NOMO-1 (cell line): ENCODE measurements around the gene DNAI1.
"Not testable (repeated sequence)": the region's sequence is repeated elsewhere in the genome, so short reads cannot be mapped to it uniquely, and the experiment has no call there.

Experiments
- DNase-seq, 2 experiments: peaks; one replicate each; lab custom pipeline; 2025; ENCODE audit not compliant: unreplicated experiment in 2 of 2; lab: John Stamatoyannopoulos, UW

Gene DNAI1

GRCh38 chr9:34446951-34447350 lies 11.7 kb upstream of the DNAI1 start:
- DNase-seq = no peak

- no peak for DNase-seq
These were observed 8.0 kb upstream of the DNAI1 start for GRCh38 chr9:34450644-34451043.

DNA sequence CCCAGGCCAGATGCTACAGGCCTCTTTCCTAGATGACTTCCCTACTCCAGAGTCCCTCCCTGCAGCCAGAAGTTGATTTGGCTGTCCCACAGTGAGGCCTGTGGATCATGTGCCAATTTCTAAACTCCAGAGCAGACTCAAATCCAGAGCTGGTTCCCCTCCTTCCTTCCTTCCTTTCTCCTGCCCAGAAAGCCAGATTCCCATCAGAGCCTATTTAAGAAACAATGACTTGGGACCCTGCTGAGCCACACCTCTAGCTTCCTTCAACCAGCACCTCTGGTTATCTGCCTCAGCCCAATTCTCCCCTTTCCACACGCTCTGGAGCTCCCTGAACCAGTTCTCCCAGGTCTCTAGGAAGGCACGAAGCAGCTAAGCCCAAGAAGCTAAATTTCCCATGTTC lies 7.5 kb upstream of the DNAI1 start:
- no peak for DNase-seq

- no peak for DNase-seq
These were observed 7.1 kb upstream of the DNAI1 start for GRCh38 chr9:34451545-34451944.

DNA sequence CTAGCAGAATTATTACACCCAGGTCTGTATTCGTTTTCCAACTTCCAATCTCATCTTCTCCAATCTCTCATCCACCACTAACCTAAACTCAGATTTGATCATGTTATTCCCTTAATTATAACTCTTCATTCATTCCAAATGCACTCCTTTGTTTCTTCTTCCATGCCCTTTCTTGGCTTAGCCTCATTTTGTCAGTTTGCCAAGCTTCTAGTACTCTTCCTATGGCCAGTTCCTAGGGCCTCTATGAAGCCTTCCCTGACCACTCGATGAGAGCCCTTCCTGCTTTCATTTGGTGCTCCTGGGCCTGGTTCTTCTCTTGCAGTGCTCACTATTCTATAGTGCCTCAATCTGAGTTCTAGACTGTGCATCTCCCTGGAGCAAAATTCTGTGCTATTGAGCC lies 6.0 kb upstream of the DNAI1 start:
- no peak for DNase-seq

DNA sequence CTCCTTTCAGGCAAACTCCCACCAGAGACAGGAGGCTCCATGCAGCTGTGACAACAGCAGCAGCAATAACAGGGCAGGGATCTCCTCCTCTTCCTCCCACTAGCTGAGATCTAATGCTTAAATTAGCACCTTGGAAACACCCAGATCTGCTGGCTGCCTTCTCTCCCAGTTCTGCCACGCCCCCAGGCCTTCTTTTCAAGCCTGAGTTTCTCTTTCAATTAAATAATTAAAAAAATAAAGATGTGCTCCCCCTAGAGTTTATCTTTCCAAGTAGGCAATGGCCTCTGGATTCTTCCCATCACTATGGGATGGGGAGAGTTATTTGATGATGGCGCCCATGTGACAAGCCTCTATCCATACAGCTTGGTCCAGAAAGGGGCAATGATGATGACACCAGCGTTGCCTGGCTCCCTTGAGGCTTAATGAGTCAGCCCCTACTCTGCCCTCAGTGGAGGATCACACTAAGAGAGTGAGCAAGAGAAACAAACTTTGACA lies 4.0 kb upstream of the DNAI1 start:
- DNase-seq = no peak

- DNase-seq = no peak
These were observed 2.5 kb upstream of the DNAI1 start for GRCh38 chr9:34456151-34456550.

GRCh38 chr9:34456746-34457145 lies 1.9 kb upstream of the DNAI1 start:
- no peak for DNase-seq

GRCh38 chr9:34457266-34458012 lies 1.2 kb upstream of the DNAI1 start:
- no peak for DNase-seq

DNA sequence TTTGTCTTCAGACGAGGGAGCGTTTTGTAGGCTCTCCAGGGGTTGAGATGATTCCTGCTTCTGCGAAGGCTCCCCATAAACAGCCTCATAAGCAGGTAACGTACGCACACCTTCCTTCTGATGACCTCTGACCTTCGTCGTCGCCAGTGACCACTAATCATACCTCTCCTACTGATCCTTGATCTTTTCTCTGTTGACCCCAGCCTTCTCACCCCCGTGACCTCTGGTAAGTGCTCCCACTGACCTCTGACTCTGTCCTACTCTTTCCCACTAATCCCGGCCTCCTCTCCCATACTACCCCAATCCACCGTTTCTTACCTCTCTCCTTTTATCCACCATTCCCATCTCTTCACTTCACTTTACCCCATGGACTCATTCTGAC lies 345 bp downstream of the DNAI1 start:
- no peak for DNase-seq

DNA sequence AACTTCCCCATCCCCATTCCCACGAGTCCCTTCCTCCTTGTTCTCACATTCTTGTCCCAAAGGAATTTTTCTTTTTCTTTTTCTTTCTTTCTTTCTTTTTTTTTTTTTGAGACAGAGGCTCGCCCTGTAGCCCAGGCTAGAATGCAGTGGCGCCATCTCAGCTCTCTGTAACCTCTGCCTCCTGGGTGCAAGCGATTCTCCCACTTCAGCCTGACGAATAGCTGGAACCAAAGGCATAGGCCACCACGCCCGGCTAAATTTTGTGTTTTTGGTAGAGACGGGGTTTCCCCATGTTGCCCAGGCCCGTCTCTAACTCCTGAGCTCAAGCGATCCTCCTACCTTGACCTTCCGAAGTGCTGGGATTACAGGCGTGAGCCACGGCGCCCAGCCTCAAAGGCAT lies 751 bp downstream of the DNAI1 start:
- DNase-seq = no peak

DNA sequence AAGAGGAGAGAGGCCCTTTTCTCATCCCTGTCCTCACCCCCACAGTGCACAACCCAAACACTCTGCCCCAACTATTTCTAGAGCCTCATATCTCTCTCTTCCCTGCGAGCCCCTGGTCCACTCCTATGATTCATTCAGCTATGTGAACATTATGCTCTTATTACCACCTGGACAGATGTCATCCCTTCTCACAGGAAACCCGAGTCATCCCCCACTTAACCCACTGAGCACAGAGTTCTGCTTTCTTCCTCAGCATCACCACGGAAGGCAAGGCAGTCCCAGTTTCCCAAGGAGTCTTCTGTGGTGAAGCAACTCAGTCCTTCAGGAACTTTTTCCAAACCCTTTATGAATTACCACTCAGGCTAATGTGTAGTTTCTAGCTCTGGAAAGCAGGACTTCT lies 1.3 kb downstream of the DNAI1 start:
- no peak for DNase-seq

GRCh38 chr9:34463098-34463900 lies 4.7 kb downstream of the DNAI1 start:
- peak; percentile 23 to 61 for DNase-seq

DNA sequence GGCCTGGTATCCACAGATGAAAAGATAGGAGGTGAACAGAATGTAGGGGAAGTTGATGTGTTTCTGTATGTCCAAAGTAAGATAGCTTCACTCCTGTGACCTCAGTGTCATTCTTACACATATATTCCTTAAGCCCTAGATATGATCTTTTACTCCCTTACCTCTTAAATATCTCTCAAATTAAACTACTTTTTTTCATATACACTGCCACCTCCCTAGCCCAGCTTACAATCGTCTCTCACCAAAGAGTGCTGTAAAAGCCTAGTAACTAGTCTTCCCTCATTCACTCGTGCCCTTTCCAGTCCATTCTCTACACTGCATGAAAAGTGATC lies 5.3 kb downstream of the DNAI1 start:
- DNase-seq = no peak

DNA sequence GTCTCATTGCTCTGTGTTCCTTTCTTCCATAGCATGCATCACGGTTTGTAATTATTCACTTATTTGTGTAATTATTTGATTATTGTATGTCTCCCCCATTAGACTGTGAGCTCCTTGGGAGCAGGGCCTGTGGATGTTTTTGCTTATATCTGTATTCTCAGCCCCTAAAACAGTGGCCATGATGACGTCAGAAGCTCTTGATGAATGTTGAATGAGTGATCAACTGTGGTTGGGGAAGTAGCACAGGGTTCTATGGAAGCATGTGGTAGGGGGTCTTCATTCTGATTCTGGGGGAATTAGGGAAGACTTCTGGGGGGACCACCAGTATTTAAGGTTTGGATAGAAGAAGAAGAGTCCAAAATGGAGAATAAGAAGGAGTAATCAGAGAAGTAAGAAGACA lies 6.0 kb downstream of the DNAI1 start:
- no peak for DNase-seq

DNA sequence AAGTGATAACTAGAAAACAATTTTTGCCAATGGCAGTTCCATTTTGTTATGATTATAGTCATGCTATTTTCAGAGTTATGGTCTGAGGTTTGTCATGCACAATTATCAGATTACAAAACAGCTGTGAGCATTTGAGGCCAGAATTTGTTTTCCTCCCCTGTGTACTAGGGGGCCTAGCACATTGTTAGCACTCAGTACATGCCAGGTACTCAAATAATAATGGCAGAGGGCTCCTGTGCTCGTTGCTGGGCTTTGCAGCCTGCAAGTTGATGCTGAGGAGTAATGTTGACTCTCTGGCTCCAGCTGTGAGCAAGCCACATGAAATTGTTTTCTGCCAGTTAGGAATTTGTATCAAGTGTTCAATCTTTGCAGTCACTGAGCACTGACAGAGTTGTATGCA lies 6.9 kb downstream of the DNAI1 start:
- no peak for DNase-seq

- DNase-seq = no peak
These were observed 16.5 kb downstream of the DNAI1 start for GRCh38 chr9:34475097-34475496.

GRCh38 chr9:34477541-34477940 lies 18.9 kb downstream of the DNAI1 start:
- no peak for DNase-seq

- DNase-seq = no peak
These were observed 20.8 kb downstream of the DNAI1 start for GRCh38 chr9:34479431-34479866.

DNA sequence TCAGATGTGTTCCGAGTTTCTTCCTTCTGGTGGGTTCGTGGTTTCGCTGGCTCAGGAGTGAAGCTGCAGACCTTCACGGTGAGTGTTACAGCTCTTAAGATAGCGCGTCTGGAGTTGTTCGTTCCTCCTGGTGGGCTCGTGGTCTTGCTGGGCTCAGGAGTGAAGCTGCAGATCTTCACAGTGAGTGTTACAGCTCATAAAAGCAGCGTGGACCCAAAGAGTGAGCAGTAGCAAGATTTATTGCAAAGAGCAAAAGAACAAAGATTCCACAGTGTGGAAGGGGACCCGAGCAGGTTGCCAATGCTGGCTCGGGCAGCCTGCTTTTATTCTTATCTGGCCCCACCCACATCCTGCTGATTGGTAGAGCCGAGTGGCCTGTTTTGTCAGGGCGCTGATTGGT lies 23.0 kb downstream of the DNAI1 start:
- not testable (repeated sequence) for DNase-seq

GRCh38 chr9:34482746-34483145 lies 24.1 kb downstream of the DNAI1 start:
- DNase-seq = not testable (repeated sequence)

DNA sequence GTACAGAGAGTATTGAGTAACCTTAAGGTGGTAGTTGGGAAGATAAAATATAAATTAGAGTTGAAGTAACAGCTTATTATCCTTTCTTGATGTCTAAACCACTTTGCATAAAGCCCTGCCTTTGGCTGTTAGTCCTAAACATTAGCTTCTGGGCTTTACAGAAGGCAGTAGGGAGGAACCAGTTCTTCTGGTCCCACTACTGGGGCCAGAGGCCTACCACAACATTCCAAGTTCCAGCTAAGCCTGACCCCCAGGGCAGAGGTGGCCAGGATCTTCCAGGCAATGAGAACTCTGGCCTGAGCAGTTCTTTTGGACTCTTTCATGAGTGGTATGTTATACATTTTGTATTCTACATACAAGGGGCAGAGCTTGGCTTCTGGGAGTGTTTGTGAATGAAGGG lies 26.1 kb downstream of the DNAI1 start:
- no peak for DNase-seq
